TTC549 (cell line): ENCODE measurements around the gene SPNS1.
"Not testable (repeated sequence)": the region's sequence is repeated elsewhere in the genome, so short reads cannot be mapped to it uniquely, and the experiment has no call there.

ENCODE experiments used
- FAIRE-seq: peaks from 2 replicates; lab custom pipeline; 2012; peaks lifted over from hg19 to GRCh38; lab: Jason Lieb, UNC

The SPNS1 gene

GRCh38 chr16:28958836-28959235 is 15.7 kb upstream of the SPNS1 start:
- FAIRE-seq = no peak

GRCh38 chr16:28964072-28964471 is 10.5 kb upstream of the SPNS1 start:
- FAIRE-seq = no peak

GRCh38 chr16:28964496-28964895 is 10.1 kb upstream of the SPNS1 start:
- FAIRE-seq = no peak

- no peak for FAIRE-seq
Measured at GRCh38 chr16:28967156-28967555, 7.4 kb upstream of the SPNS1 start.

- not testable (repeated sequence) for FAIRE-seq
Measured at GRCh38 chr16:28969696-28970095, 4.9 kb upstream of the SPNS1 start.

- FAIRE-seq = no peak
Measured at GRCh38 chr16:28974007-28974436, 556 bp upstream of the SPNS1 start.

GRCh38 chr16:28975158-28975599 is 601 bp downstream of the SPNS1 start:
- no peak for FAIRE-seq

GRCh38 chr16:28977703-28978662 is 3.4 kb downstream of the SPNS1 start:
- no peak for FAIRE-seq

GRCh38 chr16:28980330-28980729 is 5.8 kb downstream of the SPNS1 start:
- FAIRE-seq = not testable (repeated sequence)

GRCh38 chr16:28980929-28981328 is 6.4 kb downstream of the SPNS1 start:
- FAIRE-seq = no peak

- no peak for FAIRE-seq
Measured at GRCh38 chr16:28981517-28981916, 6.9 kb downstream of the SPNS1 start.

GRCh38 chr16:28982418-28982817 is 7.8 kb downstream of the SPNS1 start:
- FAIRE-seq = no peak

- FAIRE-seq = no peak
Measured at GRCh38 chr16:28982949-28983348, 8.4 kb downstream of the SPNS1 start.

- FAIRE-seq = no peak
Measured at GRCh38 chr16:28983644-28984043, 9.1 kb downstream of the SPNS1 start.

GRCh38 chr16:28984091-28984490 is 9.5 kb downstream of the SPNS1 start:
- no peak for FAIRE-seq

- FAIRE-seq = no peak
Measured at GRCh38 chr16:28984619-28985135, 10.1 kb downstream of the SPNS1 start, which contains the start of gene LAT. LAT (plus strand) TSS chr16:28985052; CDS start chr16:28985418, 366 bp downstream.

GRCh38 chr16:28985211-28986041 is 10.8 kb downstream of the SPNS1 start:
- no peak for FAIRE-seq

GRCh38 chr16:28986046-28986445 is 11.5 kb downstream of the SPNS1 start:
- no peak for FAIRE-seq

GRCh38 chr16:28986492-28986891 is 11.9 kb downstream of the SPNS1 start:
- no peak for FAIRE-seq

- no peak for FAIRE-seq
Measured at GRCh38 chr16:28987170-28987853, 12.7 kb downstream of the SPNS1 start.

- FAIRE-seq = no peak
Measured at GRCh38 chr16:28989363-28989762, 14.8 kb downstream of the SPNS1 start.
